Esophagus muscularis mucosa (tissue), 4 donors: Measurements from ENCODE around the gene SERPINE1. TPM values are rescaled to one million over a fixed set of nuclear protein-coding genes. Genes with fewer than 3 reads are reported as not detected.
A peak's percentile ranks its signal among the peaks of the same experiment; 100 is the strongest.

Experiments
- DNase-seq: peaks from one replicate; pipeline ENCODE4 v3.0.0-alpha.2; 2017; ENCODE audit errors: extremely low spot score
- H3K27ac ChIP-seq, 4 donors: fragments of 200-600 bp; sonication (generic); replicated peaks in 1 of 4; 1 replicate in 3 of 4; 2 replicates in 1 of 4; pipeline ENCODE4 v1.5.1; 2016 to 2019; ENCODE audit warnings: mild to moderate bottlenecking in 1 of 4
- H3K27me3 ChIP-seq, 4 donors: fragments of 200-600 bp; sonication (generic); one replicate each; pipeline versions ENCODE4 v1.5.1 to v1.6.0; 2016 to 2019
- H3K36me3 ChIP-seq, 4 donors: fragments of 200-600 bp; sonication (generic); one replicate each; pipeline ENCODE4 v1.5.1; 2016 to 2019
- H3K4me1 ChIP-seq, 4 donors: fragments of 200-600 bp; sonication (generic); one replicate each; pipeline ENCODE4 v1.5.1; 2016 to 2019
- H3K4me3 ChIP-seq, 4 donors: fragments of 200-600 bp; sonication (generic); 1 replicate in 2 of 4; 2 replicates in 2 of 4; pipeline ENCODE4 v1.5.1; 2016 to 2019; ENCODE audit warnings: mild to moderate bottlenecking in 4 of 4, moderate library complexity in 1 of 4
- H3K9me3 ChIP-seq, 4 donors: fragments of 200-600 bp; sonication (generic); 1 replicate in 3 of 4; 2 replicates in 1 of 4; pipeline ENCODE4 v1.5.1; 2016 to 2019
- CTCF ChIP-seq, 3 experiments: fragments of 200-600 bp in 2 of 3; fragments of 450-650 bp in 1 of 3; sonication (generic) in 2 of 3; IDR thresholded peaks; one replicate each; pipeline ENCODE4 v1.5.1; 2017 to 2019; ENCODE audit warnings: antibody characterized with exemption in 3 of 3, mild to moderate bottlenecking in 2 of 3, moderate library complexity in 1 of 3
- EP300 ChIP-seq: sonication (generic); formaldehyde crosslinking; IDR thresholded peaks from one replicate; pipeline ENCODE4 v1.6.1; 2017; ENCODE audit warnings: antibody characterized with exemption
- POLR2A ChIP-seq: fragments of 450-650 bp; IDR thresholded peaks from one replicate; pipeline ENCODE4 v1.6.1; 2017; ENCODE audit warnings: antibody characterized with exemption, moderate library complexity, mild to moderate bottlenecking, low read depth
- POLR2AphosphoS5 ChIP-seq, 2 donors: sonication (generic); formaldehyde crosslinking; IDR thresholded peaks; one replicate each; pipeline ENCODE4 v1.6.1; 2017; ENCODE audit warnings: antibody characterized with exemption in 2 of 2
- WGBS: methylation state at CpG from one replicate; pipeline ENCODE4 v1.1.5; 2018; 5-methylcytosine and 5-hydroxymethylcytosine counted together
- intact Hi-C: fragments of 100-400 bp; cut with DNase I; formaldehyde crosslinking; loops from one replicate; pipeline ENCODE4 v1.15.1; 2023
- total RNA-seq, 4 donors: library from RNA; depleted of rRNA; stranded (reverse); fragments of >200 nt; gene quantifications; one replicate each; pipeline versions ENCODE4 v1.1.0 to v1.2.1, GENCODE V29; 2016

SERPINE1 gene
- total RNA-seq, 4 donors from 2014 or later = 9.4 to 54.2 (median 18.2) TPM

GRCh38 chr7:101172854-101173751 lies 46.2 kb downstream of the SERPINE1 start:
- DNase-seq = no peak
- no peak overlapping the region for H3K27ac ChIP-seq
- peaks cover 18 to 100% (median 92%) of the 10 kb centered on the region in 4 donors for H3K27me3 ChIP-seq
- H3K4me1 ChIP-seq = peaks cover 36 to 52% (median 39%) of the 10 kb centered on the region in 4 donors
- H3K36me3 ChIP-seq = no peaks in the 10 kb centered on the region
- TF ChIP-seq POLR2AphosphoS5 (IDR thresholded peaks at IDR 0.05) (no peak), POLR2A (no peak), CTCF (IDR thresholded peaks at IDR 0.05) (no peak), EP300 (no peak)
- no peaks in the 10 kb centered on the region for H3K9me3 ChIP-seq
- 11% methylated on average over 43 of the region's 53 CpGs for WGBS
- peak overlapping the region; percentile 1 to 40 (median 12) for H3K4me3 ChIP-seq
- intact Hi-C loops = no loop called here

GRCh38 chr7:101173752-101174244 lies 46.9 kb downstream of the SERPINE1 start:
- TF ChIP-seq CTCF (IDR thresholded peaks at IDR 0.05) (no peak), POLR2AphosphoS5 (IDR thresholded peaks at IDR 0.05) (no peak), EP300 (no peak), POLR2A (no peak)
- Histone ChIP-seq H3K27ac (no peak overlapping the region), H3K4me3 (peak overlapping the region in 2 of 4 donors; percentile 7 to 16), H3K9me3 (no peaks in the 10 kb centered on the region), H3K36me3 (no peaks in the 10 kb centered on the region), H3K4me1 (peaks cover 37 to 52% (median 40%) of the 10 kb centered on the region in 4 donors), H3K27me3 (peaks cover 16 to 100% (median 91%) of the 10 kb centered on the region in 4 donors)
- no peak for DNase-seq
- intact Hi-C loops = no loop called here
- 13% methylated on average over 16 of the region's 16 CpGs for WGBS

- Histone ChIP-seq H3K27me3 (peaks cover 14 to 100% (median 91%) of the 10 kb centered on the region in 4 donors), H3K27ac (no peak overlapping the region), H3K9me3 (no peaks in the 10 kb centered on the region), H3K36me3 (no peaks in the 10 kb centered on the region), H3K4me1 (peaks cover 36 to 53% (median 44%) of the 10 kb centered on the region in 4 donors), H3K4me3 (no peak overlapping the region)
- DNase-seq = no peak
- intact Hi-C loops = no loop called here
- WGBS = 5% methylated on average over 26 of the region's 28 CpGs
- no peak for TF ChIP-seq POLR2A
- TF ChIP-seq POLR2AphosphoS5 (IDR thresholded peaks at IDR 0.05) = no peak
- no peak for TF ChIP-seq EP300
- TF ChIP-seq CTCF (IDR thresholded peaks at IDR 0.05) = no peak
Measured at GRCh38 chr7:101174322-101174854, 47.5 kb downstream of the SERPINE1 start.

- Histone ChIP-seq H3K27me3 (peaks cover 24 to 100% (median 91%) of the 10 kb centered on the region in 4 donors), H3K27ac (no peak overlapping the region)
Measured at GRCh38 chr7:101175664-101176063, 48.8 kb downstream of the SERPINE1 start.

More at GRCh38 chr7:101175664-101176063, 48.8 kb downstream of the SERPINE1 start:
- no peaks in the 10 kb centered on the region for H3K36me3 ChIP-seq
- WGBS = 33% methylated on average over 3 of the region's 3 CpGs
- peaks cover 35 to 54% (median 46%) of the 10 kb centered on the region in 4 donors for H3K4me1 ChIP-seq
- no peak for TF ChIP-seq EP300
- TF ChIP-seq POLR2AphosphoS5 (IDR thresholded peaks at IDR 0.05) = no peak
- no peak for TF ChIP-seq POLR2A
- no peak for TF ChIP-seq CTCF (IDR thresholded peaks at IDR 0.05)
- no peaks in the 10 kb centered on the region for H3K9me3 ChIP-seq
- no peak for DNase-seq
- H3K4me3 ChIP-seq = no peak overlapping the region
- intact Hi-C loops = no loop called here
